Neural progenitor cell (in vitro differentiated cells): ENCODE results near the gene NODAL. TPM values are rescaled to one million over a fixed set of nuclear protein-coding genes. Genes with fewer than 3 reads are reported as not detected.

ENCODE experiments used
- DNase-seq: peaks from one replicate; pipeline ENCODE4 v3.0.0-alpha.2; 2016; ENCODE audit warnings: low spot score
- H2AFZ ChIP-seq: fragments of 200-600 bp; sonication (generic); replicated peaks from 2 replicates; pipeline ENCODE4 v1.6.1; 2016; ENCODE audit warnings: antibody characterized with exemption
- H3F3A ChIP-seq: fragments of 200-600 bp; sonication (generic); 2 replicates; pipeline ENCODE4 v1.6.1; 2016; ENCODE audit warnings: antibody characterized with exemption, low read depth
- H3K27ac ChIP-seq: fragments of 200-600 bp; sonication (generic); 2 replicates; pipeline ENCODE4 v1.5.1; 2016; ENCODE audit warnings: mild to moderate bottlenecking
- H3K27me3 ChIP-seq: fragments of 200-600 bp; sonication (generic); 2 replicates; pipeline ENCODE4 v1.6.1; 2016; ENCODE audit warnings: mild to moderate bottlenecking, moderate library complexity
- H3K36me3 ChIP-seq: fragments of 200-600 bp; sonication (generic); 2 replicates; pipeline ENCODE4 v1.5.1; 2016
- H3K4me1 ChIP-seq: fragments of 200-600 bp; sonication (generic); 2 replicates; pipeline ENCODE4 v1.6.1; 2016; ENCODE audit warnings: mixed run types
- H3K4me2 ChIP-seq: fragments of 200-600 bp; sonication (generic); 2 replicates; pipeline ENCODE4 v1.6.1; 2016
- H3K4me3 ChIP-seq: fragments of 200-600 bp; sonication (generic); 2 replicates; pipeline ENCODE4 v1.5.1; 2016
- H3K79me2 ChIP-seq: fragments of 200-600 bp; sonication (generic); 2 replicates; pipeline ENCODE4 v1.6.1; 2016; ENCODE audit warnings: low read depth
- H3K9ac ChIP-seq: fragments of 200-600 bp; sonication (generic); 2 replicates; pipeline ENCODE4 v1.6.1; 2016
- H3K9me3 ChIP-seq: fragments of 200-600 bp; sonication (generic); 2 replicates; pipeline ENCODE4 v1.5.1; 2016; ENCODE audit warnings: low read depth
- H4K20me1 ChIP-seq: fragments of 200-600 bp; sonication (generic); 2 replicates; pipeline ENCODE4 v1.6.1; 2016; ENCODE audit warnings: low read depth
- H3K27ac Mint-ChIP-seq: 3 replicates; pipeline ENCODE4 v1.8.0; 2021; ENCODE audit warnings: mixed read lengths
- H3K27me3 Mint-ChIP-seq: 2 replicates; pipeline ENCODE4 v1.8.0; 2022; ENCODE audit warnings: low read depth, mild to moderate bottlenecking, inconsistent platforms, moderate library complexity, mixed read lengths; ENCODE audit not compliant: insufficient read depth
- H3K36me3 Mint-ChIP-seq: 3 replicates; pipeline ENCODE4 v1.8.0; 2021; ENCODE audit warnings: mixed read lengths
- H3K4me1 Mint-ChIP-seq: 3 replicates; pipeline ENCODE4 v1.8.0; 2021; ENCODE audit warnings: mixed read lengths
- H3K4me3 Mint-ChIP-seq: 3 replicates; pipeline ENCODE4 v1.8.0; 2021; ENCODE audit warnings: mild to moderate bottlenecking, moderate library complexity, mixed read lengths
- H3K9me3 Mint-ChIP-seq: 3 replicates; pipeline ENCODE4 v1.8.0; 2020; ENCODE audit warnings: mixed read lengths
- CTCF ChIP-seq: fragments of 200-600 bp; sonication (generic); IDR thresholded peaks from 2 replicates; pipeline ENCODE4 v1.5.1; 2017; ENCODE audit warnings: antibody characterized with exemption, mild to moderate bottlenecking
- EZH2 ChIP-seq: fragments of 200-600 bp; sonication (generic); IDR thresholded peaks from 2 replicates; pipeline ENCODE4 v1.6.1; 2017; ENCODE audit warnings: antibody characterized with exemption, mild to moderate bottlenecking, moderate library complexity
- EZH2phosphoT487 ChIP-seq: fragments of 200-600 bp; sonication (generic); IDR thresholded peaks from 2 replicates; pipeline ENCODE4 v1.6.1; 2017; ENCODE audit warnings: antibody characterized with exemption
- total RNA-seq: library from RNA; depleted of rRNA; stranded (reverse); fragments of >200 nt; gene quantifications from 2 replicates; pipeline ENCODE4 v1.2.3, GENCODE V29; 2015; ENCODE audit warnings: low replicate concordance

NODAL gene
- total RNA-seq, 1 donor from 2014 or later, result not detected

- peaks cover 72% of the 10 kb centered on the region for H3K79me2 ChIP-seq
- H3K4me1 Mint-ChIP-seq, result peaks cover 2% of the 10 kb centered on the region
Observed at GRCh38 chr10:70417568-70417967, 23.9 kb downstream of the NODAL start.

DNA sequence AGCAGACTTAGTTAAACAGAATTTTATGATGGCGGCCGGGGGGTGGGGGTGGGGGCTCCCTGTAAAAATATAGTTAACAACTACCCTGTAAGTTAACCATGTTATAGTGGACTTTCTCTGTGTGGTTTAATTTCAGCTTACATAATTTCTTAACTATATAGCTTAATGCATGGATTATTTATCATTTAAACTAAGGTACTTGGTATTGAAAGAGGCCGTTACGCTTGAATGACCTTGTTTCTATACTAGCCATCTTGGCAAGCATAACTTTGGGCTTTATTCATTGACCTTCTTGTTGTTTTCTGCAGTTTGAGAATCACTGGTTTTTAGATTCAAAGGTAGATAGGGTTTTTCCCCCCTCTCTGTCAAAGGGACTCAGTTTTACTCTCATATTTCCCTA lies 29.1 kb downstream of the NODAL start:
- no peak overlapping the region for H3K27ac Mint-ChIP-seq
- H4K20me1 ChIP-seq, result peaks cover 70% of the 10 kb centered on the region
- H3K4me2 ChIP-seq, result no peak overlapping the region
- H3K4me1 Mint-ChIP-seq, result peaks cover 21% of the 10 kb centered on the region
- no peak overlapping the region for H3K4me3 ChIP-seq
- no peak overlapping the region for H3K4me3 Mint-ChIP-seq
- no peaks in the 10 kb centered on the region for H3K4me1 ChIP-seq
- no peaks in the 10 kb centered on the region for H3F3A ChIP-seq
- H3K9ac ChIP-seq, result no peak overlapping the region
- peaks cover 13% of the 10 kb centered on the region for H3K9me3 Mint-ChIP-seq
- no peaks in the 10 kb centered on the region for H3K36me3 ChIP-seq
- peaks cover 3% of the 10 kb centered on the region for H3K27me3 Mint-ChIP-seq
- no peak for DNase-seq
- H3K79me2 ChIP-seq, result peaks cover 98% of the 10 kb centered on the region
- peaks cover 60% of the 10 kb centered on the region for H3K36me3 Mint-ChIP-seq
- TF ChIP-seq EZH2 (no peak), CTCF (no peak)
- H3K9me3 ChIP-seq, result no peaks in the 10 kb centered on the region
- H3K27ac ChIP-seq, result no peak overlapping the region
- H3K27me3 ChIP-seq, result no peaks in the 10 kb centered on the region
- no peak overlapping the region for H2AFZ ChIP-seq

More at GRCh38 chr10:70417568-70417967, 23.9 kb downstream of the NODAL start:
- Histone ChIP-seq H3K27me3 (no peaks in the 10 kb centered on the region), H3K9ac (no peak overlapping the region), H3K9me3 (no peaks in the 10 kb centered on the region), H3K4me3 (no peak overlapping the region), H3F3A (no peaks in the 10 kb centered on the region), H3K36me3 (peaks cover 2% of the 10 kb centered on the region), H3K4me2 (no peak overlapping the region), H4K20me1 (peaks cover 54% of the 10 kb centered on the region), H3K4me1 (peaks cover 4% of the 10 kb centered on the region), H3K27ac (no peak overlapping the region), H2AFZ (no peak overlapping the region)
- no peak for DNase-seq
- Mint-ChIP-seq H3K9me3 (no peaks in the 10 kb centered on the region), H3K4me3 (no peak overlapping the region), H3K36me3 (peaks cover 46% of the 10 kb centered on the region), H3K27ac (no peak overlapping the region), H3K27me3 (no peaks in the 10 kb centered on the region)
- TF ChIP-seq CTCF, result no peak
- no peak for TF ChIP-seq EZH2
- TF ChIP-seq EZH2phosphoT487, result no peak

- Mint-ChIP-seq H3K4me1 (peaks cover 33% of the 10 kb centered on the region), H3K4me3 (no peak overlapping the region)
- H4K20me1 ChIP-seq, result peaks cover 74% of the 10 kb centered on the region
Observed at GRCh38 chr10:70410608-70411007, 30.9 kb downstream of the NODAL start.

More at GRCh38 chr10:70410608-70411007, 30.9 kb downstream of the NODAL start:
- Mint-ChIP-seq H3K27me3 (peaks cover 5% of the 10 kb centered on the region), H3K36me3 (peaks cover 62% of the 10 kb centered on the region), H3K9me3 (peaks cover 13% of the 10 kb centered on the region), H3K27ac (no peak overlapping the region)
- no peak for DNase-seq
- Histone ChIP-seq H3K27ac (no peak overlapping the region), H3K4me1 (peaks cover 5% of the 10 kb centered on the region), H3K9ac (no peak overlapping the region), H3F3A (peaks cover 5% of the 10 kb centered on the region), H3K4me2 (no peak overlapping the region), H3K79me2 (peaks cover 98% of the 10 kb centered on the region), H3K36me3 (peaks cover 6% of the 10 kb centered on the region), H3K27me3 (no peaks in the 10 kb centered on the region), H3K4me3 (no peak overlapping the region), H3K9me3 (no peaks in the 10 kb centered on the region), H2AFZ (no peak overlapping the region)
- no peak for TF ChIP-seq EZH2
- TF ChIP-seq CTCF, result no peak
- no peak for TF ChIP-seq EZH2phosphoT487
